Psoas muscle (tissue), 8 donors: ENCODE measurements around the gene IL6ST. TPM values are rescaled to one million over a fixed set of nuclear protein-coding genes. Genes with fewer than 3 reads are reported as not detected.

Experiments used
- ATAC-seq, 4 donors: fragments of 200-7000 bp; cut with Tn5 transposase; one replicate each; pipeline ENCODE4 v1.9.1; 2020; ENCODE audit warnings: moderate library complexity in 3 of 4, mild to moderate bottlenecking in 2 of 4
- DNase-seq, 2 donors: peaks; one replicate each; pipeline ENCODE4 v3.0.0-alpha.2; 2020
- H3K27ac ChIP-seq: fragments of 200-600 bp; one replicate; pipeline ENCODE4 v1.8.0; 2022
- H3K27me3 ChIP-seq, 3 donors: fragments of 200-600 bp in 1 of 3; one replicate each; pipeline versions ENCODE4 v1.6.1 to v1.8.0; 2013 to 2022; ENCODE audit warnings: low read length in 2 of 3, mild to moderate bottlenecking in 2 of 3, moderate library complexity in 1 of 3; ENCODE audit not compliant: insufficient read depth in 3 of 3
- H3K36me3 ChIP-seq, 2 donors: fragments of 200-600 bp in 1 of 2; one replicate each; pipeline versions ENCODE4 v1.6.1 to v1.8.0; 2013 to 2022; ENCODE audit warnings: low read depth in 1 of 2, mild to moderate bottlenecking in 1 of 2, moderate library complexity in 1 of 2; ENCODE audit not compliant: insufficient read depth in 1 of 2
- H3K4me1 ChIP-seq: fragments of 200-600 bp; one replicate; pipeline ENCODE4 v1.8.0; 2022
- H3K4me3 ChIP-seq: fragments of 200-600 bp; one replicate; pipeline ENCODE4 v1.8.0; 2022; ENCODE audit warnings: mild to moderate bottlenecking
- H3K9me3 ChIP-seq: fragments of 200-600 bp; one replicate; pipeline ENCODE4 v1.8.0; 2022
- WGBS, 3 donors: extraction: QIAGEN DNeasy Blood & Tissue Kit; methylation state at CpG; one replicate each; pipeline versions ENCODE4 v1.1.6 to v1.1.7; 2013; 5-methylcytosine and 5-hydroxymethylcytosine counted together
- intact Hi-C, 2 donors: fragments of 100-400 bp; cut with DNase I; formaldehyde crosslinking; loops; one replicate each; pipeline versions ENCODE4 v1.11.0 to v1.14.2; 2022
- polyA plus RNA-seq, 3 donors: library from polyadenylated mRNA; stranded (reverse); fragments of 200-250 nt; gene quantifications; one replicate each; pipeline ENCODE4 v1.2.3, GENCODE V29; 2013
- total RNA-seq, 4 donors: library from RNA; stranded (reverse); fragmentation: NEBNext Ultra II Directional in 2 of 4; extraction: Animal tissue kit (Norgen Biotek cat#: 25700) in 2 of 4; gene quantifications; one replicate each; pipeline versions ENCODE4 v1.2.1 to v1.2.4, GENCODE V29; 2021 to 2023
- TF ChIP-seq, protein P1 (sequence below): fragments of 200-600 bp; IDR thresholded peaks from one replicate; pipeline ENCODE4 v1.8.0; 2022; ENCODE audit warnings: antibody characterized with exemption
- donor health status: healthy with polysubstance abuse.
- donor health status: DM: no; HTN: no; CAD: no; lungs with moderate emphysema.
- donor health status: Bipolar disorder and iron deficiency.
- donor health status: healthy.
- donor health status: DM: yes; HTN: yes; CAD: no.
- donor health status: DM: no; HTN: no; CAD: no.
- donor health status: DM: no; HTN: no; CAD: no.
- donor health status: DM: yes; HTN: yes; CAD: no.

The IL6ST gene
- total and polyA plus RNA-seq, 7 donors, result 38.6 to 255 (median 143) TPM

DNA sequence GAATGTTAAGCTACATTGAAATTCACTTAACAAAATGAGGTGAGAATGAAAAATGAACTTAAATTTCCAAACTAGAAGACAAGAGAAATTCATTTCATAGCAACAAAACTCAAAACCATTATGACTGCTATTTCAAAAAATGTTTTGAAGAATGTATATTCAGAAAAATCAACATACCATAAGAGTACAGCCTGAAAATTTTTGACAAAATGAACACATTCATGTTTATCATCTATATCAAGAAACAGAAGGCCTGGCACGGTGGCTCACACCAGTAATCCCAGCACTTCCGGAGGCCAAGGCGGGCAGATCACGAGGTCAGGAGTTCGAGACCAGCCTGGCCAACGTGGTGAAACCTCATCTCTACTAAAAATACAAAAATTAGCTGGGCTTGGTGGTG, 4.2 kb upstream of the IL6ST start:
- Histone ChIP-seq H3K9me3 (no peaks in the 10 kb centered on the region), H3K27me3 (no peaks in the 10 kb centered on the region), H3K4me3 (no peak overlapping the region), H3K36me3 (no peaks in the 10 kb centered on the region), H3K27ac (no peak overlapping the region), H3K4me1 (no peaks in the 10 kb centered on the region)
- no peak for DNase-seq
- TF ChIP-seq, protein P1, sequence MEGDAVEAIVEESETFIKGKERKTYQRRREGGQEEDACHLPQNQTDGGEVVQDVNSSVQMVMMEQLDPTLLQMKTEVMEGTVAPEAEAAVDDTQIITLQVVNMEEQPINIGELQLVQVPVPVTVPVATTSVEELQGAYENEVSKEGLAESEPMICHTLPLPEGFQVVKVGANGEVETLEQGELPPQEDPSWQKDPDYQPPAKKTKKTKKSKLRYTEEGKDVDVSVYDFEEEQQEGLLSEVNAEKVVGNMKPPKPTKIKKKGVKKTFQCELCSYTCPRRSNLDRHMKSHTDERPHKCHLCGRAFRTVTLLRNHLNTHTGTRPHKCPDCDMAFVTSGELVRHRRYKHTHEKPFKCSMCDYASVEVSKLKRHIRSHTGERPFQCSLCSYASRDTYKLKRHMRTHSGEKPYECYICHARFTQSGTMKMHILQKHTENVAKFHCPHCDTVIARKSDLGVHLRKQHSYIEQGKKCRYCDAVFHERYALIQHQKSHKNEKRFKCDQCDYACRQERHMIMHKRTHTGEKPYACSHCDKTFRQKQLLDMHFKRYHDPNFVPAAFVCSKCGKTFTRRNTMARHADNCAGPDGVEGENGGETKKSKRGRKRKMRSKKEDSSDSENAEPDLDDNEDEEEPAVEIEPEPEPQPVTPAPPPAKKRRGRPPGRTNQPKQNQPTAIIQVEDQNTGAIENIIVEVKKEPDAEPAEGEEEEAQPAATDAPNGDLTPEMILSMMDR, result no peak
- 78 to 93% (median 89%) methylated on average over 6 of the region's 6 CpGs for WGBS, 3 donors
- intact Hi-C loops, result loop anchor here in 1 of 2 donors (10.0 kb wide), 1 partner anchor 1176 kb away; the partner anchor contains the start of gene GPBP1
- ATAC-seq, result no peak

DNA sequence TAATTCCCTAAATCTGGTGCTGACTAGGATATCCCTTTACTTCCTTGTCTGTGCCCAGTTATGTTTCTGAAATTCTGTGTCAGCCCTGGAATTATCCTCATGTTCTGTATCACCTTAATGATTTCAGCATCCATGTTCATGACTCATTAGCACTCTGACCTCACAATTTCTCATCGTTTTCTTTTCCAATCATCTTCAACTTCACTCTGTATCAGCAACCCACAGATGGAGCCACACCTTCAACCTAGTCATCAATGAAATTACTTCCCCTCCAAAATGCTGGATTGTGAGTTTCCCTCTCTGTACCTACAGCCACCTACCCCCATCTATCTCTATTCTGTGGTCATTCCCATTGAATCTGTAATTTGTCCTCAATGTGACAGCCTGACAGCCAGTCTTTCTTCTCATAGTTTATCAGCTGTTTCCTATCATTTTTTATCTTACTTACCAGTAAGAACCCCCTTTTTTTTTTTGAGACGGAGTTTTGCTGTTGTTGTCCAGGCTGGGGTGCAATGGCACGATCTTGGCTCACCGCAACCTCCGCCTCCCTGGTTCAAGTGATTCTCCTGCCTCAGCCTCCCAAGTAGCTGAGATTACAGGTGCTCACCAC, 3.1 kb upstream of the IL6ST start:
- WGBS, 3 donors, result 84 to 87% (median 84%) methylated on average over 5 of the region's 5 CpGs
- no peaks in the 10 kb centered on the region for H3K27me3 ChIP-seq
- no peaks in the 10 kb centered on the region for H3K36me3 ChIP-seq
- H3K9me3 ChIP-seq, result no peaks in the 10 kb centered on the region
- TF ChIP-seq, protein P1, result no peak
- no peak for ATAC-seq
- H3K4me3 ChIP-seq, result no peak overlapping the region
- no peaks in the 10 kb centered on the region for H3K4me1 ChIP-seq
- intact Hi-C loops, result loop anchor here in 1 of 2 donors (10.0 kb wide), 1 partner anchor 1177 kb away; the partner anchor contains the start of gene GPBP1
- H3K27ac ChIP-seq, result no peak overlapping the region
- no peak for DNase-seq

- intact Hi-C loops, result loop anchor here in 1 of 2 donors (10.0 kb wide), 1 partner anchor 1180 kb away; the partner anchor contains the start of gene GPBP1
Measured at GRCh38 chr5:55994998-55995914, 493 bp upstream of the IL6ST start.

DNA sequence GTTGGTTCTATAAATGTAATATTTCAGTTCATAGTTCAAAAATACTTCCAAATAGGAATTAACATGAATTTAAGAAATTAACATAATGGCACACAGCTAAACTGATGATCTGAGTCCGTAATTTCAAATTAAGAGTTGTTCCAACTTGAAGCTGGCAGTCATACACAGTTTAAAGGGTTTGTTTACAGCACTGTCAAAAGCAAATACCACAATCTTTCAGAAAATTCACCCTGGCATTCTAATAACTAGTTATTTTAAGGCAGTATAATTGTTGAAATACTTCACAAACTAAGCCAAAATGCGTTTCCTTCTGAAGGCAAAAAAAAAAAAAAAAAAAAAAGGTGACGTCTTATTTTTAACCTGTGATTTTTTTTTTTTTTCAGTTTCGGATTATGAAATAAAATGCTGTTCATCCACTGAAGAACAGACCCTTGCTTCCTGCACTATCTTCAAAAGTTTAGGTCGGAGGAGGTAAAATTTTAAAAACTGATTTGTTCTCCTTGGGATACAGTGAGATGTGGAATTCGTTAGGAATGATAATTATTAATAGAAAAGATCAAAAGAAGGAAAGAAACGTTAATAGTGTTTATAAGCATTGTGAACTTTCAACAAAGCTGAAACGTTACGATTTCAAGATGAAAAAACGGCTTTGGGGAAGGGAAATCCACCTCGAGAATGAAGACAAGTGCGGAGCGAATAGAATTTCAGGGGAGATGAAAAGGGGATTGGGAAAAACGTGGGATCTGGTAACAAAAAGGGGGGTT, 850 bp downstream of the IL6ST start:
- Histone ChIP-seq H3K4me1 (peaks cover 30% of the 10 kb centered on the region), H3K9me3 (no peaks in the 10 kb centered on the region), H3K27ac (peak overlapping the region; percentile 98), H3K27me3 (no peaks in the 10 kb centered on the region), H3K36me3 (peaks cover 0 to 3% of the 10 kb centered on the region in 2 donors), H3K4me3 (peak overlapping the region; percentile 79)
- WGBS, 3 donors, result 0% methylated on average over 14 of the region's 14 CpGs
- TF ChIP-seq, protein P1, result no peak
- intact Hi-C loops, result loop anchor here in 1 of 2 donors (10.0 kb wide), 1 partner anchor 1181 kb away; the partner anchor contains the start of gene GPBP1
- peak in 1 of 4 donors; percentile 29 for ATAC-seq
- no peak for DNase-seq

More at GRCh38 chr5:55994998-55995914, 493 bp upstream of the IL6ST start:
- 0 to 1% (median 1%) methylated on average over 58 to 70 of the region's 70 CpGs for WGBS, 3 donors
- ATAC-seq (peak; percentile 92 to 98 (median 96)), DNase-seq (peak; percentile 99)
- TF ChIP-seq, protein P1, result no peak
- no peaks in the 10 kb centered on the region for H3K27me3 ChIP-seq
- peak overlapping the region; percentile 98 for H3K27ac ChIP-seq
- peaks cover 0 to 3% of the 10 kb centered on the region in 2 donors for H3K36me3 ChIP-seq
- peak overlapping the region; percentile 79 for H3K4me3 ChIP-seq
- no peaks in the 10 kb centered on the region for H3K9me3 ChIP-seq
- peaks cover 16% of the 10 kb centered on the region for H3K4me1 ChIP-seq
